ENCODE data around the gene CTDSPL.

- no peak for TF ChIP-seq CTCF (IDR thresholded peaks at IDR 0.05; ENCODE audit: low read length)
- no peak for TF ChIP-seq EZH2 (optimal IDR thresholded peaks at IDR 0.05; ENCODE audit: low read depth, low read length)
Measured at GRCh38 chr3:37876279-37876678, 14.6 kb downstream of the CTDSPL start.
